ENCODE measurements around the gene SPPL2B. TPM values are rescaled to one million over a fixed set of nuclear protein-coding genes. Genes with fewer than 3 reads are reported as not detected.

The SPPL2B gene
- polyA plus RNA-seq, 1 of the 3 experiments (the other 2 are of a cell fraction) = 58.1 TPM

DNA sequence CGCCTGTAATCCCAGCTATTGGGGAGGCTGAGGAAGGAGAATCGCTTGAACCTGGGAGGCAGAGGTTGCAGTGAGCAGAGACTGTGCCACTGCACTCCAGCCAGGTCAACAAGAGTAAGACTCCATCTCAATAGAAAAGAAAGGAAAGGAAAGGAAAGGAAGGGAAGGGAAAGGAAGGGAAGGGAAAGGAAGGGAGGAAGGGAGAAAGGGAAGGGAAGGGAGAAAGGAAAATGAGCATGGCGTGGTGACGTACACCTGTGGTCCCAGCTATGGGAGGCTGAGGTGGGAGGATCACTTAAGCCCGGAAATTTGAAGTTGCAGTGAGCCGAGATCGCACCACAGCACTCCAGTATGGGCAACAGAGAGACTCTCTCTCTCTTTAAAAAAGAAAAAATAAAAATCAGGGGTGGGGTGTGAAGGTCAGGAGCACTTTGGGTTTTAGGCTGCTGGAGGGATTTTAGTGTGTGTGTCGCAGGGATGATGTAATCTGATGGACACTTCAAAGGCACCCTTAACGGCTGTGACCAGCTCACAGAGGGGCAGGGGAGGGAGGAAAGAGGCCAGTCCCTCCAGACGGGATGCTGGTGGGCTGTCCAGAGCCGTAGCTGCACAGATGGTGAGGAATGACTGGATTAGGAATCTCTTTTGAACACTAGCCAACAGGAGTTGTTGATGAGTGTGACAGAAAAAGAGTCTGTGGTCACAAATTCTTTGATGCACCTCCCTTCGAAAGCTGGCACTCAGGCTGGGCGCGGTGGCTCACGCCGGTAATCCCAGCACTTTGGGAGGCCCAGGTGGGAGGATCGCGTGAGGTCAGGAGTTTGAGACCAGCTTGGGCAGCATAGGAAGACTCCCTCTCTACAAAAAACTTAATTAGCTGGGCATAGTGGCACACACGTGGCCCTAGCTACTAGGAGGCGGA lies 59.1 kb downstream of the SPPL2B start:
- peaks cover 27% of the 10 kb centered on the region; the same call in 1 of the 2 replicates for H3K27me3 ChIP-seq (ENCODE audit: insufficient read depth)
- no peaks in the 10 kb centered on the region for H4K20me1 ChIP-seq (ENCODE audit: insufficient read depth)
- H3K36me3 ChIP-seq (replicated peaks in 1 of 2; ENCODE audit: control insufficient read depth in 1 of 2, insufficient read depth in 2 of 2, low read length in 1 of 2) = no peaks in the 10 kb centered on the region
- 60% methylated on average over 19 of the region's 20 CpGs for WGBS (ENCODE audit: low lambda C conversion rate)
- no peak overlapping the region for H3K9ac ChIP-seq
- no peak overlapping the region for H3K27ac ChIP-seq (ENCODE audit: low read depth in 2 of 2, low read length in 1 of 2)
- no peak for TF ChIP-seq RXRA (IDR thresholded peaks at IDR 0.05; ENCODE audit: borderline replicate concordance, low read depth)
- TF ChIP-seq, protein P1, sequence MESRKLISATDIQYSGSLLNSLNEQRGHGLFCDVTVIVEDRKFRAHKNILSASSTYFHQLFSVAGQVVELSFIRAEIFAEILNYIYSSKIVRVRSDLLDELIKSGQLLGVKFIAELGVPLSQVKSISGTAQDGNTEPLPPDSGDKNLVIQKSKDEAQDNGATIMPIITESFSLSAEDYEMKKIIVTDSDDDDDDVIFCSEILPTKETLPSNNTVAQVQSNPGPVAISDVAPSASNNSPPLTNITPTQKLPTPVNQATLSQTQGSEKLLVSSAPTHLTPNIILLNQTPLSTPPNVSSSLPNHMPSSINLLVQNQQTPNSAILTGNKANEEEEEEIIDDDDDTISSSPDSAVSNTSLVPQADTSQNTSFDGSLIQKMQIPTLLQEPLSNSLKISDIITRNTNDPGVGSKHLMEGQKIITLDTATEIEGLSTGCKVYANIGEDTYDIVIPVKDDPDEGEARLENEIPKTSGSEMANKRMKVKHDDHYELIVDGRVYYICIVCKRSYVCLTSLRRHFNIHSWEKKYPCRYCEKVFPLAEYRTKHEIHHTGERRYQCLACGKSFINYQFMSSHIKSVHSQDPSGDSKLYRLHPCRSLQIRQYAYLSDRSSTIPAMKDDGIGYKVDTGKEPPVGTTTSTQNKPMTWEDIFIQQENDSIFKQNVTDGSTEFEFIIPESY (IDR thresholded peaks at IDR 0.05; ENCODE audit: borderline replicate concordance, low read depth) = no peak
- TF ChIP-seq MEF2A (IDR thresholded peaks at IDR 0.05; ENCODE audit: borderline replicate concordance, low read depth) = no peak
- no peak for TF ChIP-seq EP300 (IDR thresholded peaks at IDR 0.05; ENCODE audit: borderline replicate concordance in 1 of 2, low read depth in 1 of 2, low read length in 1 of 2)
- TF ChIP-seq MXI1 (IDR thresholded peaks at IDR 0.05; ENCODE audit: low read depth, low read length) = no peak
- no peak for TF ChIP-seq TAF1 (IDR thresholded peaks at IDR 0.05; ENCODE audit: borderline replicate concordance, low read depth, low read length)
- TF ChIP-seq YY1 (IDR thresholded peaks at IDR 0.05; ENCODE audit: low read depth) = no peak
- TF ChIP-seq NRF1 (IDR thresholded peaks at IDR 0.05; ENCODE audit: low read depth, low read length) = no peak
- no peak for TF ChIP-seq EZH2phosphoT487 (IDR thresholded peaks at IDR 0.05; ENCODE audit: borderline replicate concordance, low read depth)
- TF ChIP-seq SMC3 (IDR thresholded peaks at IDR 0.05; ENCODE audit: low read depth, low read length) = no peak
- TF ChIP-seq JUND (IDR thresholded peaks at IDR 0.05) = no peak
- no peak for TF ChIP-seq CHD2 (IDR thresholded peaks at IDR 0.05; ENCODE audit: low read length, partially characterized antibody)
- TF ChIP-seq GABPA (IDR thresholded peaks at IDR 0.05; ENCODE audit: low read depth) = no peak
- TF ChIP-seq RFX5 (IDR thresholded peaks at IDR 0.05; ENCODE audit: low read length) = no peak
- no peak for TF ChIP-seq CTCF (IDR thresholded peaks at IDR 0.05)
- TF ChIP-seq FOSL2 (IDR thresholded peaks at IDR 0.05; ENCODE audit: borderline replicate concordance, low read depth) = no peak
- TF ChIP-seq RAD21 (IDR thresholded peaks at IDR 0.05; ENCODE audit: low read length) = no peak
- TF ChIP-seq TCF12 (IDR thresholded peaks at IDR 0.05) = no peak
- TF ChIP-seq USF1 (IDR thresholded peaks at IDR 0.05; ENCODE audit: borderline replicate concordance, low read depth) = no peak
- no peak for TF ChIP-seq FOXJ3 (CRISPR knock-in tag; IDR thresholded peaks at IDR 0.05)
- no peak overlapping the region for H2AFZ ChIP-seq (ENCODE audit: low read depth)
- POLR2A ChIA-PET = no interaction called here
- CTCF ChIA-PET = interaction anchor here (0.6 to 1.4 kb wide), 5 partner anchors 19 to 152 kb away, joined by 3 to 7 read pairs (median 3); partner anchors contain the start of gene PLEKHJ1
- no peaks in the 10 kb centered on the region for H3K9me2 ChIP-seq
- DNase-seq = no peak
- H3K4me1 ChIP-seq (ENCODE audit: control insufficient read depth in 1 of 2, insufficient read depth in 2 of 2, low read depth in 1 of 2, low read length in 1 of 2) = no peaks in the 10 kb centered on the region; a peak in 1 of 4 replicates
- H3K79me2 ChIP-seq (ENCODE audit: insufficient read depth) = no peaks in the 10 kb centered on the region
- no peak overlapping the region for H3K4me2 ChIP-seq
- no peaks in the 10 kb centered on the region for H3K9me3 ChIP-seq
- no peak overlapping the region for H3K4me3 ChIP-seq (ENCODE audit: low read depth in 2 of 2, low read length in 1 of 2)
- peaks cover 8% of the 10 kb centered on the region for H3F3A ChIP-seq (replicated peaks; ENCODE audit: insufficient read depth)
